Right lobe of liver (tissue), 4 donors: ENCODE measurements around the gene TOPORS.

ENCODE experiments used
- CTCF ChIP-seq, 4 donors: fragments of 200-600 bp in 3 of 4; fragments of 450-650 bp in 1 of 4; IDR thresholded peaks; one replicate each; pipeline versions ENCODE4 v1.5.1 to v1.8.0; 2016 to 2022; ENCODE audit warnings: antibody characterized with exemption in 4 of 4, mild to moderate bottlenecking in 2 of 4
- POLR2A ChIP-seq: fragments of 450-650 bp; IDR thresholded peaks from one replicate; pipeline ENCODE4 v1.6.1; 2017; ENCODE audit warnings: antibody characterized with exemption, mild to moderate bottlenecking
- donor health status: DM: no; HTN: no; CAD: no.
- donor health status: DM: no; HTN: no; CAD: no.
- donor health status: DM: no; HTN: yes; CAD: no.

- TF ChIP-seq POLR2A (no peak), CTCF (IDR thresholded peaks at IDR 0.05) (no peak)
Measured at GRCh38 chr9:32497921-32498320, 54.5 kb downstream of the TOPORS start.
